GM23338 (cell line): ENCODE results near the gene MED12L. TPM values are rescaled to one million over a fixed set of nuclear protein-coding genes. Genes with fewer than 3 reads are reported as not detected.

Source experiments
- ATAC-seq: fragments of 200-7000 bp; cut with Tn5 transposase; 3 replicates; pipeline ENCODE4 v1.9.1; 2020
- DNase-seq: peaks from one replicate; pipeline ENCODE4 v3.0.0-alpha.2; 2015; ENCODE audit warnings: low spot score
- H2AFZ ChIP-seq: fragments of 200-600 bp; sonication (generic); 2 replicates; pipeline ENCODE4 v1.8.0; 2016; ENCODE audit warnings: antibody characterized with exemption, mild to moderate bottlenecking, moderate library complexity
- H3F3A ChIP-seq: fragments of 200-600 bp; sonication (generic); replicated peaks from 2 replicates; pipeline ENCODE4 v1.8.0; 2017; ENCODE audit warnings: antibody characterized with exemption, mixed run types, low read depth
- H3K27ac ChIP-seq: fragments of 200-600 bp; sonication (generic); 2 replicates; pipeline ENCODE4 v1.6.1; 2016; ENCODE audit warnings: low read depth
- H3K27me3 ChIP-seq: fragments of 200-600 bp; sonication (generic); 2 replicates; pipeline ENCODE4 v1.8.0; 2016; ENCODE audit warnings: mild to moderate bottlenecking, mixed run types, moderate library complexity; ENCODE audit not compliant: insufficient read depth
- H3K36me3 ChIP-seq: fragments of 200-600 bp; sonication (generic); 2 replicates; pipeline ENCODE4 v1.8.0; 2016; ENCODE audit warnings: mild to moderate bottlenecking; ENCODE audit not compliant: insufficient read depth
- H3K4me1 ChIP-seq: fragments of 200-600 bp; sonication (generic); 2 replicates; pipeline ENCODE4 v1.8.0; 2016; ENCODE audit warnings: mild to moderate bottlenecking, moderate library complexity; ENCODE audit not compliant: insufficient read depth
- H3K4me2 ChIP-seq: fragments of 200-600 bp; sonication (generic); 2 replicates; pipeline ENCODE4 v1.7.1; 2017; ENCODE audit warnings: mixed run types
- H3K4me3 ChIP-seq: fragments of 200-600 bp; sonication (generic); 2 replicates; pipeline ENCODE4 v1.6.1; 2016; ENCODE audit warnings: mixed run types
- H3K79me2 ChIP-seq: fragments of 200-600 bp; sonication (generic); replicated peaks from 2 replicates; pipeline ENCODE4 v1.8.0; 2017; ENCODE audit warnings: mild to moderate bottlenecking; ENCODE audit not compliant: insufficient read depth
- H3K9me2 ChIP-seq: fragments of 200-600 bp; sonication (generic); 2 replicates; pipeline ENCODE4 v1.8.0; 2017; ENCODE audit not compliant: insufficient read depth
- H4K20me1 ChIP-seq: fragments of 200-600 bp; sonication (generic); replicated peaks from 2 replicates; pipeline ENCODE4 v1.8.0; 2017; ENCODE audit warnings: mild to moderate bottlenecking; ENCODE audit not compliant: insufficient read depth
- H3K27ac Mint-ChIP-seq: 2 replicates; pipeline ENCODE4 v1.8.0; 2020; ENCODE audit warnings: inconsistent platforms, mild to moderate bottlenecking, moderate library complexity, mixed read lengths
- H3K27me3 Mint-ChIP-seq: 3 replicates; pipeline ENCODE4 v1.8.0; 2022; ENCODE audit warnings: low read depth, mild to moderate bottlenecking, moderate library complexity, mixed read lengths, inconsistent platforms; ENCODE audit not compliant: insufficient read depth, poor library complexity
- H3K36me3 Mint-ChIP-seq: 3 replicates; pipeline ENCODE4 v1.8.0; 2021; ENCODE audit warnings: low read depth, mild to moderate bottlenecking, inconsistent platforms, moderate library complexity, mixed read lengths
- H3K4me1 Mint-ChIP-seq: 3 replicates; pipeline ENCODE4 v1.8.0; 2020; ENCODE audit warnings: mild to moderate bottlenecking, inconsistent platforms, mixed read lengths
- H3K4me3 Mint-ChIP-seq: 3 replicates; pipeline ENCODE4 v1.8.0; 2021; ENCODE audit warnings: moderate library complexity, mild to moderate bottlenecking, inconsistent platforms, mixed read lengths
- H3K9me3 Mint-ChIP-seq: 3 replicates; pipeline ENCODE4 v1.8.0; 2020; ENCODE audit warnings: moderate library complexity, mild to moderate bottlenecking, inconsistent platforms, mixed read lengths
- ETS1 ChIP-seq: IDR thresholded peaks from 2 replicates; pipeline ENCODE4 v1.6.1; 2016; ENCODE audit warnings: antibody characterized with exemption
- EZH2 ChIP-seq: fragments of 200-600 bp; sonication (generic); IDR thresholded peaks from one replicate; pipeline ENCODE4 v1.8.0; 2017; ENCODE audit warnings: antibody characterized with exemption, mild to moderate bottlenecking, low read depth; ENCODE audit not compliant: unreplicated experiment
- EZH2phosphoT487 ChIP-seq: fragments of 200-600 bp; sonication (generic); IDR thresholded peaks from one replicate; pipeline ENCODE4 v1.8.1; 2018; ENCODE audit warnings: antibody characterized with exemption; ENCODE audit not compliant: unreplicated experiment
- JUNB ChIP-seq: IDR thresholded peaks from one replicate; pipeline ENCODE4 v1.6.1; 2016; ENCODE audit warnings: antibody characterized with exemption; ENCODE audit not compliant: unreplicated experiment
- NANOG ChIP-seq: IDR thresholded peaks from 2 replicates; pipeline ENCODE4 v1.6.1; 2016; ENCODE audit warnings: antibody characterized with exemption, borderline replicate concordance
- POLR2AphosphoS5 ChIP-seq: IDR thresholded peaks from 2 replicates; pipeline ENCODE4 v1.6.1; 2016; ENCODE audit warnings: antibody characterized with exemption, low read depth
- REST ChIP-seq: IDR thresholded peaks from one replicate; pipeline ENCODE4 v1.6.1; 2018; ENCODE audit warnings: antibody characterized with exemption; ENCODE audit not compliant: unreplicated experiment
- ZNF331 ChIP-seq: fragments of 250-450 bp; sonication (Bioruptor Pico); IDR thresholded peaks from 2 replicates; pipeline ENCODE4 v1.5.0; 2020; ENCODE audit warnings: low read depth, mild to moderate bottlenecking, moderate library complexity
- ZNF462 ChIP-seq: fragments of 250-450 bp; sonication (Bioruptor Pico); IDR thresholded peaks from 2 replicates; pipeline ENCODE4 v1.5.0; 2020; ENCODE audit warnings: mild to moderate bottlenecking, moderate library complexity
- polyA plus RNA-seq: library from polyadenylated mRNA; unstranded; fragments of >200 nt; fragmentation: Nextera tagmentation; extraction: Ambion mirVana; gene quantifications from 2 replicates; pipeline ENCODE4 v1.2.1, GENCODE V29; 2016
- total RNA-seq: library from RNA; depleted of rRNA; stranded (reverse); fragments of >200 nt; shearing (Covaris generic); gene quantifications from 2 replicates; pipeline ENCODE4 v1.2.3, GENCODE V29; 2014
- TF ChIP-seq, protein P1 (sequence below), 2 experiments: fragments of 200-600 bp in 1 of 2; sonication (generic) in 1 of 2; conservative IDR thresholded peaks; 2 replicates each; pipeline versions ENCODE4 v1.5.1 to v1.6.1; 2016 to 2017; ENCODE audit warnings: antibody characterized with exemption in 2 of 2, low read depth in 2 of 2, mild to moderate bottlenecking in 2 of 2, moderate library complexity in 1 of 2

MED12L gene
- total and polyA plus RNA-seq, 2 experiments from 2014 or later: 5.7 to 25.0 TPM

- TF ChIP-seq EZH2phosphoT487 (no peak), REST (no peak), JUNB (no peak), POLR2AphosphoS5 (no peak), ZNF331 (CRISPR knock-in tag) (no peak)
- TF ChIP-seq, protein P1, sequence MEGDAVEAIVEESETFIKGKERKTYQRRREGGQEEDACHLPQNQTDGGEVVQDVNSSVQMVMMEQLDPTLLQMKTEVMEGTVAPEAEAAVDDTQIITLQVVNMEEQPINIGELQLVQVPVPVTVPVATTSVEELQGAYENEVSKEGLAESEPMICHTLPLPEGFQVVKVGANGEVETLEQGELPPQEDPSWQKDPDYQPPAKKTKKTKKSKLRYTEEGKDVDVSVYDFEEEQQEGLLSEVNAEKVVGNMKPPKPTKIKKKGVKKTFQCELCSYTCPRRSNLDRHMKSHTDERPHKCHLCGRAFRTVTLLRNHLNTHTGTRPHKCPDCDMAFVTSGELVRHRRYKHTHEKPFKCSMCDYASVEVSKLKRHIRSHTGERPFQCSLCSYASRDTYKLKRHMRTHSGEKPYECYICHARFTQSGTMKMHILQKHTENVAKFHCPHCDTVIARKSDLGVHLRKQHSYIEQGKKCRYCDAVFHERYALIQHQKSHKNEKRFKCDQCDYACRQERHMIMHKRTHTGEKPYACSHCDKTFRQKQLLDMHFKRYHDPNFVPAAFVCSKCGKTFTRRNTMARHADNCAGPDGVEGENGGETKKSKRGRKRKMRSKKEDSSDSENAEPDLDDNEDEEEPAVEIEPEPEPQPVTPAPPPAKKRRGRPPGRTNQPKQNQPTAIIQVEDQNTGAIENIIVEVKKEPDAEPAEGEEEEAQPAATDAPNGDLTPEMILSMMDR (conservative IDR thresholded peaks at IDR 0.05; ENCODE audit: low read depth in 2 of 2): no peak
Observed at GRCh38 chr3:151479452-151479851, 394.0 kb downstream of the MED12L start (continued).

DNA sequence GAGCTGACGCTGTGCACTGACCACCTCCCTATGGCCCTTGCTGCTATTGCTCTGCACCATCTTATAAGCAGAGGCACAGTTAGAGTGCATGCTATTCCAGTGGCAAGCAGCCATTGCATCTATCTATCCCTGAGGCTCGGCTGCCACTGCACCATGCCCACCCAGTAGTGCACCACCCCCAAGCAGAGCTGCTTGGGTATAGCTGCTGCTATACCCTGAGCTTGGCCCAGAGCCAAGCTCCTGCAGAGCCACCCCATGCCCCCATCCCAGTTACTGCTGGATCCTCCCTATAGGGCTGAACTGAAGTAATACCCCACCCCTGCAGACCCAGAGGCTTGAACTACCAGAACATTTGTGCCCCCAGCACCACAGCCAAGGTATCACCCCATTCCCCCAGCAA lies 395.0 kb downstream of the MED12L start:
- Mint-ChIP-seq H3K9me3 (no peaks in the 10 kb centered on the region; the same call in 2 of the 3 replicates), H3K27me3 (no peaks in the 10 kb centered on the region), H3K36me3 (no peaks in the 10 kb centered on the region), H3K4me3 (no peak overlapping the region), H3K4me1 (peaks cover 17% of the 10 kb centered on the region), H3K27ac (no peak overlapping the region)
- H3K27me3 ChIP-seq: no peaks in the 10 kb centered on the region
- ATAC-seq: no peak
- no peaks in the 10 kb centered on the region for H3K9me2 ChIP-seq
- H4K20me1 ChIP-seq: no peaks in the 10 kb centered on the region
- no peak overlapping the region for H3K4me2 ChIP-seq
- no peak overlapping the region for H3K27ac ChIP-seq
- no peak overlapping the region for H2AFZ ChIP-seq
- H3K4me1 ChIP-seq: peaks cover 17% of the 10 kb centered on the region
- no peaks in the 10 kb centered on the region for H3K79me2 ChIP-seq
- no peaks in the 10 kb centered on the region for H3F3A ChIP-seq
- no peaks in the 10 kb centered on the region for H3K36me3 ChIP-seq
- no peak for DNase-seq
- H3K4me3 ChIP-seq: no peak overlapping the region
- no peak for TF ChIP-seq ZNF462 (CRISPR knock-in tag)
- no peak for TF ChIP-seq ETS1
- TF ChIP-seq, protein P1 (conservative IDR thresholded peaks at IDR 0.05; ENCODE audit: low read depth in 2 of 2): no peak
- TF ChIP-seq POLR2AphosphoS5: no peak
- TF ChIP-seq NANOG: no peak
- no peak for TF ChIP-seq EZH2phosphoT487
- no peak for TF ChIP-seq EZH2
